Transverse colon (tissue), 4 donors: ENCODE results near the gene MTSS2. TPM values are rescaled to one million over a fixed set of nuclear protein-coding genes. Genes with fewer than 3 reads are reported as not detected.

Experiments
- DNase-seq: peaks from one replicate; pipeline ENCODE4 v3.0.0-alpha.2; 2019
- H3K27ac ChIP-seq, 4 donors: fragments of 200-600 bp; sonication (generic); 2 replicates each; pipeline ENCODE4 v1.5.1; 2016 to 2018; ENCODE audit warnings: inconsistent platforms in 4 of 4
- H3K27me3 ChIP-seq: fragments of 200-600 bp; sonication (generic); 2 replicates; pipeline ENCODE4 v1.5.1; 2017; ENCODE audit warnings: inconsistent platforms
- H3K36me3 ChIP-seq, 4 donors: fragments of 200-600 bp; sonication (generic); 2 replicates each; pipeline ENCODE4 v1.5.1; 2017 to 2019; ENCODE audit warnings: inconsistent platforms in 4 of 4
- H3K4me1 ChIP-seq, 4 donors: fragments of 200-600 bp; sonication (generic); 2 replicates each; pipeline ENCODE4 v1.5.1; 2017 to 2020; ENCODE audit warnings: inconsistent platforms in 4 of 4
- H3K4me3 ChIP-seq, 4 donors: fragments of 200-600 bp; sonication (generic); 1 replicate in 1 of 4; 2 replicates in 3 of 4; pipeline versions ENCODE4 v1.5.1 to v1.6.1; 2017 to 2019; ENCODE audit warnings: inconsistent platforms in 4 of 4
- H3K9me3 ChIP-seq, 2 donors: fragments of 200-600 bp; sonication (generic); 2 replicates each; pipeline ENCODE4 v1.5.1; 2017 to 2019; ENCODE audit warnings: inconsistent platforms in 2 of 2
- EP300 ChIP-seq: sonication (generic); formaldehyde crosslinking; IDR thresholded peaks from one replicate; pipeline ENCODE4 v1.6.1; 2017; ENCODE audit warnings: antibody characterized with exemption, low read depth
- POLR2A ChIP-seq: fragments of 450-650 bp; IDR thresholded peaks from one replicate; pipeline ENCODE4 v1.6.1; 2016; ENCODE audit warnings: antibody characterized with exemption, mild to moderate bottlenecking, moderate library complexity
- POLR2AphosphoS5 ChIP-seq, 3 donors: sonication (generic); formaldehyde crosslinking; IDR thresholded peaks; one replicate each; pipeline ENCODE4 v1.6.1; 2016; ENCODE audit warnings: antibody characterized with exemption in 3 of 3
- WGBS, 2 donors: methylation state at CpG; one replicate each; pipeline ENCODE4 v1.1.5; 2018; ENCODE audit warnings: low coverage in 1 of 2; 5-methylcytosine and 5-hydroxymethylcytosine counted together
- in situ Hi-C, 4 donors: fragments of 200-750 bp; cut with MboI; loops; one replicate each; pipeline versions ENCODE4 v1.15.0 to v1.15.1; 2017; ENCODE audit warnings: low sequenced_read_pairs in 3 of 4, low pct_ligation_motif_present in 1 of 4, low pct_unique_long_range_greater_than_20kb in 1 of 4
- intact Hi-C: fragments of 100-400 bp; cut with DNase I; formaldehyde crosslinking; loops from one replicate; pipeline ENCODE4 v1.15.1; 2023; ENCODE audit warnings: low total_unique reads
- total RNA-seq, 4 donors: library from RNA; depleted of rRNA; stranded (reverse); fragments of >200 nt; gene quantifications; one replicate each; pipeline ENCODE4 v1.1.0, GENCODE V29; 2016
- TF ChIP-seq, protein P1 (sequence below), 5 experiments: fragments of 200-600 bp in 3 of 5; fragments of 450-650 bp in 2 of 5; sonication (generic) in 3 of 5; IDR thresholded peaks; 1 replicate in 2 of 5; 2 replicates in 3 of 5; pipeline ENCODE4 v1.5.1; 2016 to 2017; ENCODE audit warnings: antibody characterized with exemption in 5 of 5, inconsistent platforms in 3 of 5, mild to moderate bottlenecking in 2 of 5, moderate library complexity in 1 of 5

The MTSS2 gene
- total RNA-seq, 4 donors from 2014 or later = 13.9 to 149 (median 33.8) TPM

DNA sequence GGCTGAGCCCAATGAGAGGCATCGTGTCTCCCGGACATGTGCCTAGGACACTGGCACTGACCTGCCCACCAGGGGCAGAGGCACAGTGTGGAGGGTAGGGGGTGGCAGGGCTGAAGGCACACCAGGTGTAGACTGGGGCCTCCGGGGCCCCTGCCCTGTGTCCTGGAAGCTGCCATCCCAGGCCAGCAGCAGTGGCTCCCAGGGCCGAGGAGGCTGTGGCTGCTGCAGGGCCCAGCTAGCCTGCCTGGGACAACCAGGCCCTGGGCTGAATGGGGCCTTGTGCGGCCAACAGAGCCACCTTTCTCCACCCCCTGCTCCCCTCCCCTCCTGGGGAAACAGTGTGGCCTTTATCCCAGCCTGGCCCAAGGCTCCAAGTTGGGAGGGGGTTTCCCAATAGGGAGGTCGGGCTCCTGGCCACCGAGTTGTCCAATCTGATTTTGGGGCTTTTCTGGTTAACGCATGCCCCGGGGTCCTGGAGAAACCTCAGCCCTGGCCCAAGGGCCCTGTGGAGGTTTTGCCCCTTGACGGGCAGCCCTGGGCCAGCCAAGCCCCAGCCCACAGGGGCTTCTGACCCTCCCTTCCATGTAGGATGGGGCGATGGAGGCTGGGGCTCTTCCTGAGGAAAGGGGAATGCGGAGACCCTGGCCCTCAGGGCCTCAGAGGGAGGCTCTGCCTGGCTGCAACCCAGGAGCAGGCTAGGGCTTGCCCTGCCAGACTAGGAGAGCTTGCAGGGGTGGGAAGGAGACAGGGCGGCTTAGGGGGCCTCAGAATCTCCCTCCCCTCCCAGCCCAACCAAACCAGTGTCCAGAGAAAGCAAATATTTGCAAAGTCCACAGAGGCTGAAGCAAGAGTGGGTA is 4.2 kb downstream of the MTSS2 start:
- H3K27ac ChIP-seq = peak overlapping the region; percentile 80 to 91 (median 89)
- TF ChIP-seq EP300 (no peak), POLR2A (no peak), POLR2AphosphoS5 (IDR thresholded peaks at IDR 0.05) (no peak)
- TF ChIP-seq, protein P1, sequence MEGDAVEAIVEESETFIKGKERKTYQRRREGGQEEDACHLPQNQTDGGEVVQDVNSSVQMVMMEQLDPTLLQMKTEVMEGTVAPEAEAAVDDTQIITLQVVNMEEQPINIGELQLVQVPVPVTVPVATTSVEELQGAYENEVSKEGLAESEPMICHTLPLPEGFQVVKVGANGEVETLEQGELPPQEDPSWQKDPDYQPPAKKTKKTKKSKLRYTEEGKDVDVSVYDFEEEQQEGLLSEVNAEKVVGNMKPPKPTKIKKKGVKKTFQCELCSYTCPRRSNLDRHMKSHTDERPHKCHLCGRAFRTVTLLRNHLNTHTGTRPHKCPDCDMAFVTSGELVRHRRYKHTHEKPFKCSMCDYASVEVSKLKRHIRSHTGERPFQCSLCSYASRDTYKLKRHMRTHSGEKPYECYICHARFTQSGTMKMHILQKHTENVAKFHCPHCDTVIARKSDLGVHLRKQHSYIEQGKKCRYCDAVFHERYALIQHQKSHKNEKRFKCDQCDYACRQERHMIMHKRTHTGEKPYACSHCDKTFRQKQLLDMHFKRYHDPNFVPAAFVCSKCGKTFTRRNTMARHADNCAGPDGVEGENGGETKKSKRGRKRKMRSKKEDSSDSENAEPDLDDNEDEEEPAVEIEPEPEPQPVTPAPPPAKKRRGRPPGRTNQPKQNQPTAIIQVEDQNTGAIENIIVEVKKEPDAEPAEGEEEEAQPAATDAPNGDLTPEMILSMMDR (IDR thresholded peaks at IDR 0.05) = no peak
- no peak for DNase-seq
- no peaks in the 10 kb centered on the region for H3K36me3 ChIP-seq
- intact Hi-C loops (loop anchor here (5.0 kb wide), 1 partner anchor 76 kb away; no protein-coding TSS in a partner anchor), in situ Hi-C loops (loop anchor here in 1 of 4 donors (10.0 kb wide), 1 partner anchor 83 kb away; no protein-coding TSS in a partner anchor)
- no peaks in the 10 kb centered on the region for H3K9me3 ChIP-seq
- peaks cover 33 to 59% (median 48%) of the 10 kb centered on the region in 4 donors for H3K4me1 ChIP-seq
- WGBS, 2 donors = 70% methylated on average over 12 of the region's 13 CpGs; no CpG with 5 or more reads in 1 of the 2 donors
- no peak overlapping the region for H3K4me3 ChIP-seq
- peaks cover 6% of the 10 kb centered on the region for H3K27me3 ChIP-seq

DNA sequence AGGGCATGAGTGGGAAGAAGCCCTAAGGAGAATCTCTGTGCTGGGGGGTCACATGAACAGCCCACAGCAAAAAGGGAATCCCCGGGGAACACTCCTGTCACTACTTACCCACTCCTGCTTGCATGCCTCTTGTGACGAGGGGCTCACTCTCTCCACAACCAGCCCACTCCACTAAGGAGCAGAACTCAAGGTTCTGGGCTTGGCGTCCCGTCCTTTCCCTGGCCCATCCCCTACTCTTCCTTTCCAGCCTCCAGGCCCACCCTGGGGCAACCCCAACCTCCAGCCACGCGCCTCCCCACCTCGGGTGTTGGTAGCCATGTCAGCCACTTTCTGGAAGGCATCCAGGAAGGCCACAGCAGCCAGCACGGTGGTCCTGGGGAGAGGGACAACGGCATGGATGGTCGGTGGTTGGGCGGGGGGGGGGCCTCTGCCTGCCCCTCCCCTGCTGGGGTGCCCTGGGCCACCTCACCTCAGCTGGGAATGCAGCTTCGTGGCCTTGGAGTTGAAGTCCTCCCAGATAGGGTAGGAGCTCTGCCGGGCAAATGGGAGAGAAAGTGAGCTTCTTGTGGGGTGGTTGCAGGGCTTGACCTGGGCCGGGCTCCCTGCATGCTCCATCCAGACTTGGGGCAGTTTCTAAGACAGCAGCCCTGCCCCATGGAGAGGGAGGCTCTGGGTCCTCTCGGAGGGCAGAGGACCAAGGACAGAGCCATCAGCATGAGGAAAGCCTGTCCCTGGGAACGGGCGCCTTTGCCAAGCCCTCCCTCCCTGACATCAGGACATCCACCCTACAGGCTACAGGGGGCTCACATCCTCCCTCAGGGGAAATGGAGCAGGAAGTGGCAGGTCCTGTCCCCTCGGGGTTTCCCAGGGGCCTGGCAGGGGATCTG is 5.1 kb downstream of the MTSS2 start:
- Histone ChIP-seq H3K9me3 (no peaks in the 10 kb centered on the region), H3K4me1 (peaks cover 33 to 54% (median 43%) of the 10 kb centered on the region in 4 donors), H3K36me3 (no peaks in the 10 kb centered on the region), H3K27ac (peak overlapping the region; percentile 80 to 91 (median 89)), H3K27me3 (peaks cover 6% of the 10 kb centered on the region), H3K4me3 (no peak overlapping the region)
- intact Hi-C loops (loop anchor here (1.0 to 5.0 kb wide), 2 partner anchors 58 to 77 kb away; no protein-coding TSS in a partner anchor), in situ Hi-C loops (loop anchor here in 1 of 4 donors (10.0 kb wide), 1 partner anchor 84 kb away; no protein-coding TSS in a partner anchor)
- TF ChIP-seq POLR2AphosphoS5 (IDR thresholded peaks at IDR 0.05) = no peak
- no peak for TF ChIP-seq POLR2A
- TF ChIP-seq, protein P1 (IDR thresholded peaks at IDR 0.05) = no peak
- no peak for DNase-seq
- 63 to 80% methylated on average over 2 to 18 of the region's 18 CpGs for WGBS, 2 donors

DNA sequence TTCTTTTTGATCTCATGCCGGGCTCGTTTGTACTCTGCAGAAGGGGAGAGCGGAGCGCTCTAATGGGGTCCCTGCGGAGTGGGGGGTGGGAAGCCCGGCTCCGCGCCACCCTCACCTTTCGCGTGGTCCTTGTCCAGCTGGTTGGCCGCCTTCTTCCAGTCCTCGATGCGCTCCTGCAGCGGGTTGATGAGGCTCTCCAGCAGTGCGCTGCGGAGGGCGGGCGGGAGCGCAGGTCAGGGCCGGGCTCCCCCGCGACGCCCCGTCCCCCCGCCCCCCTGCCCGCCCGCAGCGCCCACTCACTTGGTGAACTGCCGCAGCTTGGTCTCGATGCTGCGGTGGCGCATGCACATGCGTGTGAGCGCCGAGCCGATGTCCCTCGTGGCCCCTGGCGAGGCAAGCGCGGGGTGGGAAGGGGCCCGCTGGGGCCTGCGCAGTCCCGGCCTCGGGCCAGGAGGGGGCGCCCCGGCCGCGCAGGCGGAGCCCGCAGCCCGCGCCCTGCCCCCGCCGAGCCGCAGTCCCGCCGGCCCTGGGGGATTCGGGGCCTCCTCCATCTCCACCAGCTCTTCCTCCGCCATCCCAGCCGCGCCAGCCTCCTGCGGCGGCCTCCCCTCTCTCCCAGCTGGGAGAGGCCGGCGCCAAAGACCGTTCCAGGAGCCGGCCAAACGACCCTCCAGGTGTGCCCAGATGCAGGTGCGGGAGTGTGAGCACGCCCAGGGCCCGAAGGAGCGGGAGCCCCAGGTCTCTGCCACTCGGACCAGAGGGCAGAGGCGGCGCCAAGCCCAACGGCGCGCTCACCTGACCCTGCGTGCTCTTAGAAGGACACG is 6.0 kb downstream of the MTSS2 start:
- Histone ChIP-seq H3K36me3 (no peaks in the 10 kb centered on the region), H3K27ac (peak overlapping the region; percentile 80 to 91 (median 89)), H3K27me3 (no peaks in the 10 kb centered on the region), H3K4me3 (no peak overlapping the region), H3K9me3 (no peaks in the 10 kb centered on the region), H3K4me1 (peaks cover 33 to 49% (median 40%) of the 10 kb centered on the region in 4 donors)
- intact Hi-C loops = loop anchor here (1.0 to 5.0 kb wide), 2 partner anchors 58 to 77 kb away; no protein-coding TSS in a partner anchor
- TF ChIP-seq POLR2A = no peak
- TF ChIP-seq, protein P1 (IDR thresholded peaks at IDR 0.05) = peak in 4 of 5 experiments; percentile 8 to 64 (median 51)
- 5 to 72% methylated on average over 11 to 65 of the region's 80 CpGs for WGBS, 2 donors
- DNase-seq = no peak
- in situ Hi-C loops = loop anchor here in 3 of 4 donors (10.0 kb wide), 2 partner anchors 85 to 95 kb away; no protein-coding TSS in a partner anchor
